HCT116 (cell line): Measurements from ENCODE around the gene CHST3. TPM values are rescaled to one million over a fixed set of nuclear protein-coding genes. Genes with fewer than 3 reads are reported as not detected.
A peak's percentile ranks its signal among the peaks of the same experiment; 100 is the strongest.

Experiments
- ATAC-seq: fragments of 200-7000 bp; cut with Tn5 transposase; 2 replicates; pipeline ENCODE4 v1.9.1; 2020; ENCODE audit warnings: mild to moderate bottlenecking, moderate library complexity
- BruUV-seq: library from RNA; stranded (reverse); fragments of 400-500 nt; replicated peaks from 2 replicates; lab custom pipeline; 2021; lab: Mats Ljungman, UMichigan
- CTCF ChIA-PET: fragments of 300-600 bp; sonication (Branson Sonifier 250); formaldehyde crosslinking; loops from one replicate; lab custom pipeline; 2021; ENCODE audit warnings: antibody characterized with exemption; lab: Charles Lee
- POLR2A ChIA-PET: fragments of 300-600, 350-600 bp; sonication (Branson Sonifier 250); formaldehyde crosslinking; loops from one replicate; lab custom pipeline; 2021; ENCODE audit warnings: antibody characterized with exemption; lab: Charles Lee
- RAD21 ChIA-PET, 2 experiments: fragments of 300-600 bp; sonication (Branson Sonifier 250); formaldehyde crosslinking; loops; one replicate each; lab custom pipeline; 2023; ENCODE audit warnings: low total read pairs in 2 of 2; ENCODE audit not compliant: uncharacterized antibody in 2 of 2, unreplicated experiment in 2 of 2, low non-redundant PET in 1 of 2; lab: Charles Lee
- DNase-seq: peaks from one replicate; pipeline ENCODE4 v3.0.0-alpha.2; 2010; ENCODE audit warnings: low read depth, low spot score
- H2AFZ ChIP-seq: fragments of 200-600 bp; shearing (Covaris generic), sonication (generic); 2 replicates; pipeline ENCODE4 v1.6.1; 2017; ENCODE audit warnings: low read depth, mixed run types, mixed read lengths, antibody characterized with exemption, low read length; ENCODE audit not compliant: poor library complexity, severe bottlenecking
- H3K27ac ChIP-seq: 2 replicates; pipeline ENCODE4 v1.5.1; 2012; ENCODE audit warnings: low read depth, low read length
- H3K27me3 ChIP-seq: fragments of 200-600 bp; sonication (generic); 2 replicates; pipeline ENCODE4 v1.6.1; 2016; ENCODE audit warnings: mixed run types, low read length, mixed read lengths; ENCODE audit not compliant: insufficient read depth
- H3K36me3 ChIP-seq, 2 experiments: fragments of 200-500 bp in 1 of 2; fragments of 200-600 bp in 1 of 2; sonication (Bioruptor generic) in 1 of 2; sonication (generic) in 1 of 2; 2 replicates each; pipeline versions ENCODE4 v1.5.1 to v1.6.1; 2014 to 2016; ENCODE audit warnings: low read length in 2 of 2, inconsistent platforms in 1 of 2, mixed read lengths in 1 of 2, mixed run types in 1 of 2; ENCODE audit not compliant: insufficient read depth in 2 of 2, control insufficient read depth in 1 of 2
- H3K4me1 ChIP-seq, 2 experiments: fragments of 200-600 bp in 1 of 2; sonication (generic) in 1 of 2; 2 replicates each; pipeline versions ENCODE4 v1.5.1 to v1.6.1; 2012 to 2017; ENCODE audit warnings: low read length in 2 of 2, inconsistent platforms in 1 of 2, mild to moderate bottlenecking in 1 of 2, mixed read lengths in 1 of 2, mixed run types in 1 of 2, moderate library complexity in 1 of 2; ENCODE audit not compliant: insufficient read depth in 2 of 2, control insufficient read depth in 1 of 2
- H3K4me2 ChIP-seq: fragments of 200-600 bp; sonication (generic); 2 replicates; pipeline ENCODE4 v1.6.1; 2017; ENCODE audit warnings: mixed run types, low read length, mixed read lengths
- H3K4me3 ChIP-seq, 2 experiments: fragments of 200-600 bp in 1 of 2; sonication (generic) in 1 of 2; replicated peaks in 1 of 2; 2 replicates each; pipeline ENCODE4 v1.5.1; 2011 to 2016; ENCODE audit warnings: low read length in 2 of 2, control low read depth in 1 of 2, low read depth in 1 of 2, mild to moderate bottlenecking in 1 of 2, mixed read lengths in 1 of 2, mixed run types in 1 of 2
- H3K79me2 ChIP-seq: fragments of 200-600 bp; sonication (generic); 2 replicates; pipeline ENCODE4 v1.6.1; 2017; ENCODE audit warnings: mild to moderate bottlenecking, mixed run types, low read length, moderate library complexity, mixed read lengths; ENCODE audit not compliant: insufficient read depth
- H3K9ac ChIP-seq: fragments of 200-600 bp; sonication (generic); 2 replicates; pipeline ENCODE4 v1.6.1; 2016; ENCODE audit warnings: low read length, mixed read lengths
- H3K9me2 ChIP-seq: fragments of 200-600 bp; sonication (generic), shearing (Covaris generic); 2 replicates; pipeline ENCODE4 v1.6.1; 2017; ENCODE audit warnings: mixed run types, mild to moderate bottlenecking, moderate library complexity; ENCODE audit not compliant: insufficient read depth
- H3K9me3 ChIP-seq, 2 experiments: fragments of 200-500 bp in 1 of 2; fragments of 200-600 bp in 1 of 2; sonication (Bioruptor generic) in 1 of 2; sonication (generic) in 1 of 2; 2 replicates each; pipeline ENCODE4 v1.6.1; 2014 to 2017; ENCODE audit warnings: low read length in 2 of 2, mixed read lengths in 2 of 2, inconsistent platforms in 1 of 2, low read depth in 1 of 2, mild to moderate bottlenecking in 1 of 2, mixed run types in 1 of 2, moderate library complexity in 1 of 2; ENCODE audit not compliant: control insufficient read depth in 1 of 2, insufficient read depth in 1 of 2
- H4K20me1 ChIP-seq: fragments of 200-600 bp; sonication (generic), shearing (Covaris generic); 2 replicates; pipeline ENCODE4 v1.6.1; 2017; ENCODE audit warnings: mixed run types, mild to moderate bottlenecking, moderate library complexity; ENCODE audit not compliant: insufficient read depth
- CEBPB ChIP-seq: IDR thresholded peaks from 2 replicates; pipeline ENCODE4 v1.6.1; 2012; ENCODE audit warnings: low read depth
- EZH2 ChIP-seq: fragments of 200-600 bp; sonication (generic); IDR thresholded peaks from 2 replicates; pipeline ENCODE4 v1.6.1; 2017; ENCODE audit warnings: antibody characterized with exemption, mixed run types
- FOSL1 ChIP-seq: IDR thresholded peaks from 2 replicates; pipeline ENCODE4 v1.6.1; 2012; ENCODE audit warnings: low read depth
- POLR2A ChIP-seq: IDR thresholded peaks from 2 replicates; pipeline ENCODE4 v1.7.0; 2011; ENCODE audit warnings: borderline replicate concordance; ENCODE audit not compliant: insufficient read depth, insufficient read length; ENCODE audit errors: extremely low read depth
- SIN3A ChIP-seq: IDR thresholded peaks from 2 replicates; pipeline ENCODE4 v1.6.1; 2012; ENCODE audit warnings: low read depth
- TCF7L2 ChIP-seq: IDR thresholded peaks from 2 replicates; pipeline ENCODE4 v1.7.0; 2011; ENCODE audit warnings: borderline replicate concordance, inconsistent platforms; ENCODE audit not compliant: insufficient read depth, insufficient read length; ENCODE audit errors: extremely low read depth
- intact Hi-C: fragments of 100-400 bp; cut with micrococcal nuclease; formaldehyde crosslinking; loops from 2 replicates; pipeline ENCODE4 v1.10.0; 2022
- total RNA-seq: library from RNA; stranded (reverse); gene quantifications from one replicate; pipeline ENCODE4 v1.2.1, GENCODE V29; 2021; ENCODE audit not compliant: unreplicated experiment

The CHST3 gene
- total RNA-seq, 1 experiment from 2014 or later: 10.6 TPM

DNA sequence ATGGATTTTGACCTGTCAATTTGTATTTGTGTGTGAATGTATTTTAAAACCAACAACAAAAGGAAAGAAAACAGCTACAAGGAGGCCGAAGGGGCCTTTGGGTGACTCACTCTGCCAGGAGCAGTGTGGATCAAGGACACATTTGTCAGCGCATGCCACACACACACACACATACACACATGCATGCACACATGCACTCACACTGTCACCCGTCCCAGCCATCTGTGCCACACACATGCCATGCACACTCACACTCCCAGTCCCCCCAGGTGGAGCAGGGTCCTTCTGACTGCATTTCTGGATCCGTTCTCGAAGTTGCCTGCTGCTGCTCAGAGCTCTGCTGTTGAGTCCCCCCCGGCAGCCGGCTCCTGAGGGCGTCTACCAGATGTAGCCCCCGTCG is 98.2 kb downstream of the CHST3 start:
- H3K9me2 ChIP-seq: no peaks in the 10 kb centered on the region
- no peak overlapping the region for H3K4me3 ChIP-seq
- ChIA-PET POLR2A (no interaction called here), RAD21 (no interaction called here), CTCF (interaction anchor here (1.2 to 3.0 kb wide), 2 partner anchors 13 to 166 kb away, joined by 3 to 16 read pairs; no protein-coding TSS in a partner anchor)
- no peaks in the 10 kb centered on the region for H3K36me3 ChIP-seq
- peaks cover 4 to 10% of the 10 kb centered on the region in 2 experiments; a peak in 2 of 4 replicates for H3K4me1 ChIP-seq
- no peak for DNase-seq
- no peaks in the 10 kb centered on the region for H4K20me1 ChIP-seq
- no peak for ATAC-seq
- no peak overlapping the region for H2AFZ ChIP-seq
- H3K4me2 ChIP-seq: no peak overlapping the region
- no peak overlapping the region for H3K9ac ChIP-seq
- no peaks in the 10 kb centered on the region for H3K79me2 ChIP-seq
- TF ChIP-seq TCF7L2 (peak; percentile 71), SIN3A (no peak), CEBPB (no peak), EZH2 (no peak), POLR2A (no peak), FOSL1 (no peak)
- H3K9me3 ChIP-seq: no peaks in the 10 kb centered on the region
- H3K27me3 ChIP-seq: no peaks in the 10 kb centered on the region
- no TSS peak for BruUV-seq
- intact Hi-C loops: no loop called here
- no peak overlapping the region for H3K27ac ChIP-seq

Other genes with a start within 250 kb of the CHST3 start
- not detected for gene C10orf105, start 244.6 kb upstream of the CHST3 start, total RNA-seq
- 18.5 TPM for gene VSIR, start 190.9 kb upstream of the CHST3 start, total RNA-seq
- 444 TPM for gene PSAP, start 113.1 kb upstream of the CHST3 start, total RNA-seq
- gene SPOCK2, start 124.2 kb downstream of the CHST3 start, total RNA-seq: 1.1 TPM